ENCODE data around the gene MYOM3.

GRCh38 chr1:24036088-24036487, 75.8 kb downstream of the MYOM3 start:
- TF ChIP-seq, protein P1, sequence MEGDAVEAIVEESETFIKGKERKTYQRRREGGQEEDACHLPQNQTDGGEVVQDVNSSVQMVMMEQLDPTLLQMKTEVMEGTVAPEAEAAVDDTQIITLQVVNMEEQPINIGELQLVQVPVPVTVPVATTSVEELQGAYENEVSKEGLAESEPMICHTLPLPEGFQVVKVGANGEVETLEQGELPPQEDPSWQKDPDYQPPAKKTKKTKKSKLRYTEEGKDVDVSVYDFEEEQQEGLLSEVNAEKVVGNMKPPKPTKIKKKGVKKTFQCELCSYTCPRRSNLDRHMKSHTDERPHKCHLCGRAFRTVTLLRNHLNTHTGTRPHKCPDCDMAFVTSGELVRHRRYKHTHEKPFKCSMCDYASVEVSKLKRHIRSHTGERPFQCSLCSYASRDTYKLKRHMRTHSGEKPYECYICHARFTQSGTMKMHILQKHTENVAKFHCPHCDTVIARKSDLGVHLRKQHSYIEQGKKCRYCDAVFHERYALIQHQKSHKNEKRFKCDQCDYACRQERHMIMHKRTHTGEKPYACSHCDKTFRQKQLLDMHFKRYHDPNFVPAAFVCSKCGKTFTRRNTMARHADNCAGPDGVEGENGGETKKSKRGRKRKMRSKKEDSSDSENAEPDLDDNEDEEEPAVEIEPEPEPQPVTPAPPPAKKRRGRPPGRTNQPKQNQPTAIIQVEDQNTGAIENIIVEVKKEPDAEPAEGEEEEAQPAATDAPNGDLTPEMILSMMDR (IDR thresholded peaks at IDR 0.05) = no peak
- TF ChIP-seq POLR2A (IDR thresholded peaks at IDR 0.05) = no peak

All from heart left ventricle (tissue), 13 donors.